ENCODE results near the gene SBDS. TPM values are rescaled to one million over a fixed set of nuclear protein-coding genes. Genes with fewer than 3 reads are reported as not detected.
"Not testable (repeated sequence)": the region's sequence is repeated elsewhere in the genome, so short reads cannot be mapped to it uniquely, and the experiment has no call there.

The SBDS gene
- total RNA-seq, 4 donors from 2014 or later = 138 to 199 (median 179) TPM

DNA sequence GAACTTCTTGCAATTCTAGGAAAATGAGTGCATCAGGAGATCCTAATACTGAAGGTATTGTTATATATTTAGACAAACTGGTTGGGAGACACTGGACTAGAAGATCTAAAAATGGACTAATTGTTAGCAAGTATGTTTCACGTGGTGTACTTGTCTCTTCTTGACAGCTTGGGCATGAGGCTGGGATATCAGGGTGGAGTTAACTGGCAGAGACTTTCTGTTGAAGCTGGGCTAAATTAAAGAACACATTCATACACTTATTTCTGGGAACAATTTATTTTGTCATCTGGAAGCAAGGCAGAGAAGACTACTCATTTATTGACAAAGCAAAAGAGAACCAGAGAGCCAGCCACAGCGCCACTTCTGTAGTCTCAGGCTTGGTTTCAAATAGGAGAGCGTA is 27.1 kb upstream of the SBDS start:
- no peaks in the 10 kb centered on the region for H3K9me3 ChIP-seq
- no peak for DNase-seq (ENCODE audit: low spot score in 2 of 2)
- H3K4me1 ChIP-seq = no peaks in the 10 kb centered on the region
- no peak overlapping the region for H3K27ac ChIP-seq
- no peak overlapping the region for H3K4me3 ChIP-seq
- no peaks in the 10 kb centered on the region for H3K27me3 ChIP-seq
- 74 to 80% methylated on average over 3 of the region's 3 CpGs for WGBS, 2 donors
- TF ChIP-seq, protein P1, sequence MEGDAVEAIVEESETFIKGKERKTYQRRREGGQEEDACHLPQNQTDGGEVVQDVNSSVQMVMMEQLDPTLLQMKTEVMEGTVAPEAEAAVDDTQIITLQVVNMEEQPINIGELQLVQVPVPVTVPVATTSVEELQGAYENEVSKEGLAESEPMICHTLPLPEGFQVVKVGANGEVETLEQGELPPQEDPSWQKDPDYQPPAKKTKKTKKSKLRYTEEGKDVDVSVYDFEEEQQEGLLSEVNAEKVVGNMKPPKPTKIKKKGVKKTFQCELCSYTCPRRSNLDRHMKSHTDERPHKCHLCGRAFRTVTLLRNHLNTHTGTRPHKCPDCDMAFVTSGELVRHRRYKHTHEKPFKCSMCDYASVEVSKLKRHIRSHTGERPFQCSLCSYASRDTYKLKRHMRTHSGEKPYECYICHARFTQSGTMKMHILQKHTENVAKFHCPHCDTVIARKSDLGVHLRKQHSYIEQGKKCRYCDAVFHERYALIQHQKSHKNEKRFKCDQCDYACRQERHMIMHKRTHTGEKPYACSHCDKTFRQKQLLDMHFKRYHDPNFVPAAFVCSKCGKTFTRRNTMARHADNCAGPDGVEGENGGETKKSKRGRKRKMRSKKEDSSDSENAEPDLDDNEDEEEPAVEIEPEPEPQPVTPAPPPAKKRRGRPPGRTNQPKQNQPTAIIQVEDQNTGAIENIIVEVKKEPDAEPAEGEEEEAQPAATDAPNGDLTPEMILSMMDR (IDR thresholded peaks at IDR 0.05) = no peak
- TF ChIP-seq POLR2A (IDR thresholded peaks at IDR 0.05) (no peak), EP300 (IDR thresholded peaks at IDR 0.05) (no peak)
- peaks cover 0 to 96% (median 25%) of the 10 kb centered on the region in 3 donors for H3K36me3 ChIP-seq

DNA sequence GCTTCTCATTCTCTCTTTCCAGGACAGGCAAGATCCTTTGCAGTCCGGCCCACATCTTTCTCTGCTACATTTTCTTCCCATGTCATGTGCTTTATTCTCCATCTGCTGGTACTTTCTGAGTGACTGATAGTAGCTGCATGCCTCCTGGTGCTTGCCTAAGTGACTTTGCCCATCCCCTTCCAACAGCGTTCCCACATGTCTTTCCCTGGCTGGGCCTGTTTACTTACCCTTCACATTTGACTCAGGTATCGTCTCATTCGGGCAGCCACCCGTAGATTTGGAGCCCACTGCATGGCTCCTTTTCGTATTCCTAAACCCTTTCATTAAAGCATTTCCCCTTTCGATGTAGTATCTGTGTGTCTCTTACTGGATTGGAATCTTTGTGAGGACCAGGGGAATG is 25.9 kb upstream of the SBDS start:
- WGBS, 2 donors = 87 to 91% methylated on average over 7 of the region's 7 CpGs
- no peaks in the 10 kb centered on the region for H3K9me3 ChIP-seq

DNA sequence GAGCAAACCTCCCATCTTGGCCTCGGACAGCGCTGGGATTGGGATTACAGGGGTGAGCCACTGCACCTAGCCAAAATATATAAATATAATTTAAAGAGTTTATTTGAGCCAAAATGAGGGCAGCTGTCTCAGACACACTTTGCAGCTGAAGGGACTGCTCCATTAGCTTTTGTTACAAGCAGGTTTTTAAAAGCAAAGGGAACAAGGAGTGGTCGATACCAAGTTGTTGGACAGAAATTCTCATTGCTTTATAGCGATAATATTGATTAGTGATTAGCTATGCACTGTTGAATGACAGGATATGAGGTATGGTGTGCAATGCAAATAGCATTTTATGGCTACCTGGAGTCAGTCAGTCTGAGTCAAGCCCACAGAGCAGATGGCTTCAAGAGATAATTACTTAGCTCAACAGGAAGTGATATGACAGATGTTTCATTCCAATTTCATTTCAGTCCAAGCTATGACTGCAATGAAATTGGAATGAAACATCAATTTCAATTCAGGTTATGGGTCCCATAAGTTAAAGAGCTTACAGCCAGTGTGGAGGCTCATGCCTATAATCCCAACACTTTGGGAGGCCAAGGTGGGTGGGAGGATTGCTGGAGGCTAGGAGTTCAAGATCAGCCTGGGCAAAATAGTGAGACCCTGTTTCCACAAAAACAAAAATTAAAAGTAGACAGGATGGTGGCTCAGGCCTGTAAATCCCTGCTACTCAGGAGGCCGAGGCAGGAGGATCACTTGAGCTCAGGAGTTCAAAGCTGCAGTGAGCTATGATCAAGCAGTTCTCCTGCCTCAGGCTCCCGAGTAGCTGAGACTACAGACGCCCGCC is 24.4 kb upstream of the SBDS start:
- TF ChIP-seq, protein P1 (IDR thresholded peaks at IDR 0.05) = no peak
- no peak for TF ChIP-seq POLR2A (IDR thresholded peaks at IDR 0.05)
- no peak for TF ChIP-seq EP300 (IDR thresholded peaks at IDR 0.05)
- no peaks in the 10 kb centered on the region for H3K9me3 ChIP-seq

More for the DNA sequence above, 25.9 kb upstream of the SBDS start:
- TF ChIP-seq, protein P1 (IDR thresholded peaks at IDR 0.05) = no peak
- TF ChIP-seq EP300 (IDR thresholded peaks at IDR 0.05) = no peak
- no peak for TF ChIP-seq POLR2A (IDR thresholded peaks at IDR 0.05)
- Histone ChIP-seq H3K27me3 (no peaks in the 10 kb centered on the region), H3K27ac (no peak overlapping the region), H3K36me3 (peaks cover 0 to 98% (median 25%) of the 10 kb centered on the region in 3 donors), H3K4me1 (no peaks in the 10 kb centered on the region), H3K4me3 (no peak overlapping the region)
- DNase-seq (ENCODE audit: low spot score in 2 of 2) = no peak

DNA sequence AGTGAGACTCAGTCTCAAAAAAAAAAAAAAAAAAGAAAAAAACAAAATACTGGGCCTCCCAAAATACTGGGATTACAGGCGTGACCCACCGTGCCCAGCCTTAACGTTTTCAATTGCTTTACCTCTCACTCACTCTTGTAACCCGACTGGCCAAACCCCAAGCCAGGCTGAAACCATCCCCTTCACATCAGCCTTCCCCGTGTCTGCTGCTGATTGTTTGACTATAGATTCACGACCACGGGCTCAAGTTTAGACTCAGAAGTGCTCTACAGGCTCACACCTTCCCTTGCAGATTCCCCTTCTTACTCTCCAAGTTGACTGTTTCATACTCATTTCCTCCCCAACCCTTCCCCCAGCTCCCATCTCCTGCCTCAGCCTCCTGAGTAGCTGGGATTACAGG is 23.6 kb upstream of the SBDS start:
- Histone ChIP-seq H3K36me3 (peaks cover 0 to 99% (median 25%) of the 10 kb centered on the region in 3 donors), H3K9me3 (no peaks in the 10 kb centered on the region), H3K27ac (no peak overlapping the region), H3K4me3 (no peak overlapping the region), H3K27me3 (no peaks in the 10 kb centered on the region), H3K4me1 (no peaks in the 10 kb centered on the region)
- 77 to 84% methylated on average over 7 of the region's 7 CpGs for WGBS, 2 donors
- no peak for DNase-seq (ENCODE audit: low spot score in 2 of 2)
- TF ChIP-seq EP300 (IDR thresholded peaks at IDR 0.05) (no peak), POLR2A (IDR thresholded peaks at IDR 0.05) (no peak)
- TF ChIP-seq, protein P1 (IDR thresholded peaks at IDR 0.05) = no peak

More for the DNA sequence above, 24.4 kb upstream of the SBDS start:
- Histone ChIP-seq H3K36me3 (peaks cover 0 to 99% (median 25%) of the 10 kb centered on the region in 3 donors), H3K27ac (no peak overlapping the region), H3K4me3 (no peak overlapping the region), H3K4me1 (no peaks in the 10 kb centered on the region), H3K27me3 (no peaks in the 10 kb centered on the region)
- no peak for DNase-seq (ENCODE audit: low spot score in 2 of 2)
- WGBS, 2 donors = 84 to 86% methylated on average over 8 of the region's 8 CpGs

DNA sequence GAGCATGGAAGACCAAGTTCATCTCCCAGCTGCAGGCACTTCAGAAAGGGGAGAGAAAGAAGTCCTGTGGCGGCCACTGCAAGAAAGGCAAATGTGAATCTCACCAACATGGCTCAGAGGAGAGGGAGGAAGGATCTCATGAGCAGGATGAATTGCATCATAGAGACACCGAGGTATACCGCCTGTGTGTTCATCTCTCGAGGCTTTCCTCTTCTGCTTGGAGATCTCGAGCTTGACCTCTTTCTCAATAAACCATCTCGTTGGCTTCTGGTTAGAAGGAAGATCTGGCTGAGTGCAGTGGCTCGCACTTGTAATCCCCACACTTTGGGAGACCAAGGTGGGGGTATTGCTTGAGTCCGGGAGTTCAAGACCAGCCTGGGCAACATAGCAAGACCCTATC is 22.6 kb upstream of the SBDS start:
- not testable (repeated sequence) for DNase-seq (ENCODE audit: low spot score in 2 of 2); H3K9me3 ChIP-seq; H3K27me3 ChIP-seq; H3K27ac ChIP-seq; H3K4me3 ChIP-seq; H3K4me1 ChIP-seq
- H3K36me3 ChIP-seq = peaks cover 0 to 99% (median 22%) of the 10 kb centered on the region in 3 donors
- WGBS, 2 donors = 95% methylated on average over 8 of the region's 8 CpGs

DNA sequence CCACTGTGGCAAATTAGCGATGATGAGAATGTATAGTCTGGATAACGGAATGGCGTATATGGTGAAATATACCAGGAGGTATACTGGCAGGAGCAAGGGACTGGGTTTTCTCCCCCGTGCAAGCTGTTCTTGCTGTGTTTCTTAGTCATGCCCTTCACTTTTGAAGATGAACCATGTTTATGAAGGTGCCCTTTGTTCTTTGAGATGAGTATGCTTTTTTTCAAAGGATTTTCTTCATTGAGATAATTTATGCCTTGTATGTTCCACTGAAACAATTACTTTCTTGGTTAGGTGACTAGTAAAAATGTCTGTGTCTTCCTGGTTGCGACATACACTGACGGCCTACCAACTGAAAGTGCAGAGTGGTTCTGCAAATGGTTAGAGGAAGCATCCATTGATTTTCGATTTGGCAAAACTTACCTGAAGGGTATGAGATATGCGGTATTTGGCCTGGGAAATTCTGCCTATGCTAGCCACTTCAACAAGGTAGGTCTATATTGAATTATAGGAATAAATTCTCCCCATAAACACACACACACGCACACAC is 18.8 kb upstream of the SBDS start:
- not testable (repeated sequence) for H3K27ac ChIP-seq; H3K9me3 ChIP-seq; H3K4me1 ChIP-seq; H3K27me3 ChIP-seq; H3K4me3 ChIP-seq; DNase-seq (ENCODE audit: low spot score in 2 of 2)
- 90 to 93% methylated on average over 9 of the region's 9 CpGs for WGBS, 2 donors
- peaks cover 0 to 95% (median 8%) of the 10 kb centered on the region in 3 donors for H3K36me3 ChIP-seq

DNA sequence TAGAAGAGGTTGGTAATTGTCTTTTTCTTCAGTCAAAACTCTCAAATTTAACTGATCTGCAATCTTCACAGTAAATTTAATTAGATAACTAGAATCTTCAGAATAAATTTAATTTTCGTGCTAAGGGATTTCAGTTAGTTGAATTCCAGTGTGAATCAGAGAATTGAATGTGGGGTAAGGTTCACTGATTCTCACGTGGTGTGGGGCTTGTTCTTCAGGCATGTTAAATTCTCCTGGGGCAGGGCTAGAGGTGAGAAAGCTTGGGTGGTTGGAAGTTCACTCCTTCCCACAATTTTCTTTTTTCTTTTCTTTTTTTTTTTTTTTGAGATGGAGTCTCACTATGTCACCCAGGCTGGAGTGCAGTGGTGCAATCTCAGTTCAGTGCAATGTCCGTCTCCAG is 14.3 kb upstream of the SBDS start:
- H3K9me3 ChIP-seq; DNase-seq (ENCODE audit: low spot score in 2 of 2); H3K27ac ChIP-seq; H3K4me1 ChIP-seq; H3K4me3 ChIP-seq; H3K27me3 ChIP-seq: not testable (repeated sequence)
- 88 to 89% methylated on average over 3 of the region's 3 CpGs for WGBS, 2 donors
- H3K36me3 ChIP-seq = peaks cover 0 to 95% (median 4%) of the 10 kb centered on the region in 3 donors
